VCaP (cell line): ENCODE data around the gene EVX2.

Experiments used
- H3K27ac ChIP-seq: fragments of 450-650 bp; 2 replicates; pipeline ENCODE4 v1.5.1; 2017
- TF ChIP-seq, protein P1 (sequence below): fragments of 450-650 bp; conservative IDR thresholded peaks from 2 replicates; pipeline ENCODE4 v1.5.1; 2017; ENCODE audit warnings: mild to moderate bottlenecking, moderate library complexity

Gene EVX2

DNA sequence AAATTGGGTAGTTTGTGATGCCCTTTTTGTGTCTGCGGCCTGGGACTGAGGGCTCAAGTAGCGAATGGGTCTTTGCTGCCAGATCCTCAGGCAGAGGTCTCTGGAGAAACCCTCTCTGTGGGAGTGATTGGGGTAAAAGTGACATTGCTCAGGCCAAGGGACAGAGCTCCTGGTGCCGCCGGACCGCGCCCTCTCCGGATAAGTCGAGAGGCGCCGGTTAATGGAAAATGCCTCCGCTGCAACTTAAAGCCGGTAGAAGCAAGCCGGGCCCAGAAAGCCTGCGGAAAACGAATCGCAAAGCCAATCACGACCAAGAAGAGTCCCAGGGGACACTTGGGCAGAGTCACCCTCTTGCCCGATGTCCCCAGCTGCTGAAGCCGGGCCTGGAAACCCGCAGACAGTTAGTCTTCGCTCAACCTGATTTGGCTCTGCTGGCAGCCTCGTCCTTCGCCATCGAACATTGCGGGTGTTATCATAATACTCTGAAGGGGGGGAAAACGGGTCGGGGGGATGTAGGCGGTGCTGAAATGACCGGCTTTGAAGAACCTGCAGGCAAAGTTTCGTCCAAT lies 15.5 kb upstream of the EVX2 start:
- TF ChIP-seq, protein P1, sequence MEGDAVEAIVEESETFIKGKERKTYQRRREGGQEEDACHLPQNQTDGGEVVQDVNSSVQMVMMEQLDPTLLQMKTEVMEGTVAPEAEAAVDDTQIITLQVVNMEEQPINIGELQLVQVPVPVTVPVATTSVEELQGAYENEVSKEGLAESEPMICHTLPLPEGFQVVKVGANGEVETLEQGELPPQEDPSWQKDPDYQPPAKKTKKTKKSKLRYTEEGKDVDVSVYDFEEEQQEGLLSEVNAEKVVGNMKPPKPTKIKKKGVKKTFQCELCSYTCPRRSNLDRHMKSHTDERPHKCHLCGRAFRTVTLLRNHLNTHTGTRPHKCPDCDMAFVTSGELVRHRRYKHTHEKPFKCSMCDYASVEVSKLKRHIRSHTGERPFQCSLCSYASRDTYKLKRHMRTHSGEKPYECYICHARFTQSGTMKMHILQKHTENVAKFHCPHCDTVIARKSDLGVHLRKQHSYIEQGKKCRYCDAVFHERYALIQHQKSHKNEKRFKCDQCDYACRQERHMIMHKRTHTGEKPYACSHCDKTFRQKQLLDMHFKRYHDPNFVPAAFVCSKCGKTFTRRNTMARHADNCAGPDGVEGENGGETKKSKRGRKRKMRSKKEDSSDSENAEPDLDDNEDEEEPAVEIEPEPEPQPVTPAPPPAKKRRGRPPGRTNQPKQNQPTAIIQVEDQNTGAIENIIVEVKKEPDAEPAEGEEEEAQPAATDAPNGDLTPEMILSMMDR: no peak
- H3K27ac ChIP-seq: no peak overlapping the region

DNA sequence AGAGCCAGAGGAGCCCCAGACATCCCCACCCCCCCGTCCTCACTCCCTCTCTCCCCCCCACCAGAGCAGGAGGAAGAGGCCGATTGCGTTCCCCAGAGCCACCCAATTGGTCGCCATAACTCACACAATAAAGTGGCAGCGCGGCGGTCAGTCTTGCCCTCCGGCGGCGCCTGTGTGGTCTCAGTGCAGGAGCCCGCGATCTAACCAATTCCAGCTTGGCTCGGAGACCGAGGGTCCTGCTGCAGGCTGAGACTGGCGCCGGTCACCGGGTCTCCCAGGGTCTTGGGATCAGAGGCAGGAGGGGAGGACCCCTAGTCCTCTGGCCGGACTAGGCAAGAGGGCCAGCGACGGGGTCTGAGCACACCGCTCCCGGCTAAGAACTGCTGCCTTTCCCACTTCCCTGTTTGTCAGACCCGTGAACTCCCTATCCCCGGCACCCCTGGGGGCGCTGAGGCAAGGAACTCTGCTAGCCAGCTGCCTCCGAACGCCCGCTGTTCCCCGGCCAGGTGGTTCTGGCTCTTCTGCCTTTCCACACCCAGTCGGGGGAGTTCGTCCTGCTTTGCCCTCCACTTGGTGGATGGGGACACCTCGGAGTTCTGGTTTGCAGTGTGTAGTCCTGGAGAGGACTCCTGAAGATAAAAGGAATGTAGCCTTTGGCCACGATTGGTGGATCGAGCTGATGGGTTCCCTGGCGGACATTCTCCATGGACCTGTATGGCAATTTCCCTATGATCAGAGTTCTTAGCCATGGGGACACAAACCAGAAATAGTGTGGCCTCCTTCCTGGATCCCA lies 14.8 kb upstream of the EVX2 start:
- no peak overlapping the region; the same call in 1 of the 2 replicates for H3K27ac ChIP-seq
- TF ChIP-seq, protein P1: no peak

DNA sequence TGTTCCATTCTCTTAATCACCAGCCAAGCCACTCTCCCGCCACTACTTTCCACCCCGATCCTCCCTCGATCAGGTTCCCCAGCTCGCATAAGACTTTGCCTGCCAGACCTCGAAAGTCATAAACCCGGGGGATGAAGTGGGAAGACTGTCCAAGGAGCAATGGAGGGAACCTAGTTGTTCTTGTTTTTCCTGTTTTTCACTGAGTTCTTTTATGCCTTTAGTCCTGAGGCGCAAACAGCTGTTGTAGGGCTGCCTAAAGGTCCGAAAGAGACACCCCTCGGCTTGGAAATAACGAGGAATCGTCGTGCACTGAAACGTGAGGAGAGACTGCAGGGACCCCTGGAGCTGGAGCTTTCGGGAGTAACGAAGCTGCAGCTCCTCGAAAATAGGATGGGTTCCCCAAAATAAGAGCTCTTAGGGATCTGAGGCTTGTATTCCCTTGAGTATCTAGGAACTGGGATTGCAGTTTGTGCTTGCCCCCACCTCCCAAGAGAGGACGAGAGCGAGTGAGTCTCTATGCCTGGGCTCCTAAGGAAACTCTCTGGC lies 14.1 kb upstream of the EVX2 start:
- TF ChIP-seq, protein P1: no peak; the same call in none of the 2 replicates
- H3K27ac ChIP-seq: peak overlapping the region; percentile 76; the same call in 1 of the 2 replicates

DNA sequence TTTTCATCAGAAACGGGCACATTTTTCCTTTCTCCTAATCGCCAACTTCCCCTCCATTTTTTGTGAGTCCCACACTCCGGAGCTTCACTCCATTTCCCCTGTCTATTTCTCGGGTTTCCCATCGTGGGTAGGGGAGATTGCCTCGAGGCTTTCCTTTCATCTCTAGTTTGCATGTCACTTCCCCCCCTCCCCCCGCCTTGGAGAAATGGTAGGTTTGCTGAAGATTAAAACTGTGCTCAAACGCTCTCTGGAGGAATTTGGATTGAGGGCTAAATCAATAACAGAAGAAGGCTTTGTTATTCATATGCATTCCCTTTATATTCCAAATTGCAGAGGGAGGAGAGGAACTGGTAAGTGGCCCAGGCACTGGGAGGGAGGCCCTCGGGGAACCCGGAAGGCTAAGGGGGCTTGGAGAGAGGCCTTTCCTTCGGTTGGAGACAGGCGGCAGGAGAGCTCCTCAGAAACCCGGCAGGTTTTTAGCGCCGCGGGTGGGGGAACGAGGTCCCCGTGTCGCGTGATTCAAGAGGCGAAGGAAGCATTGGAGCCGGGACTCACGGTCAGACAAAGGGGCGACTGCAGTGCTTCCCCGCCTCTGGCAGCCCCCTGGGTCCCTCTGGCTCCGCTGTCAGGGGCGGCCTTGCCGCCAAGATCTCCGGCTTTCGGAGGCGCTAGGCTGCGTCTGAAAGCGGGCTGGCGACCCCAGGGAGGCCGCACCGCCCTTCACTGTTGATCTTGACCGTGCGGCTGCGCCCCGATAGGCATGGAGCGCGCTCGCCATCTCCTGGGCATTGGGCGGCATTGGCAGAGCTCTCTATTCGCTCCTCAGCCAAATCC lies 13.4 kb upstream of the EVX2 start:
- H3K27ac ChIP-seq: peak overlapping the region; percentile 76
- TF ChIP-seq, protein P1: peak; percentile 94

DNA sequence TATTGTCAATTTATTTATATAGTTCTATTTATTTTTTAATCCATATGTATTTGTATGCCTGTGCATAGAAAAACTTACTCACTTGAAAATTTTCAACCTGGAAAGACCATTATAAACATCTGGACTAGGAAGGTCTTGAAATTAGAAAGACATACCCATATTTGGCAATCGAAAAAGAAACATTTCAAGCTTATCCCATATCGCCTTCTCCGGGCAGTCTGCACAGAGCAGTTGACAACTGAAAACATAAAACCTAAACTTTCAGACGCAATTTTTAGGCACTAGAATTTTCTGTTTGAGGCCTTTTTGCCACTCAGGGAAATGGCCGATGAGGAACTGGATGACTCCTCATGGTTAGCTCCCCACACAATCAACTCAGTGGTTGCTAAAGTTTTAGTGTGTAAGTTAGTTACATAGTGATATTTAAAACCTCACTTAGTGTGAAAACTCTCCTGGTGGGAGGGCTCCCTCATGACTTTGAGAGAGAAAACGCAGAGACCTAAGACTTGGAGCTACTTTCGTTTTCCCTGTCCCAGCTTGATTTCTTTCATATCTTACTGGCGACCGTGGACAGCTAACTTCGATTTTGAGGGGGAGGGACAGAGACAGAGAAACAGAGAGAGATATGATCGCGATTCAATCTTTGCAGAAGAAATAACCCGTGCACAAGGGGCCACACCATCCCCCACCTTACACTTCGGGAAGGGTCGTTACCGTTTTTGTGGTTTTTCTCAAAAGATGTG lies 12.7 kb upstream of the EVX2 start:
- TF ChIP-seq, protein P1: no peak
- peak overlapping the region; percentile 76 for H3K27ac ChIP-seq

DNA sequence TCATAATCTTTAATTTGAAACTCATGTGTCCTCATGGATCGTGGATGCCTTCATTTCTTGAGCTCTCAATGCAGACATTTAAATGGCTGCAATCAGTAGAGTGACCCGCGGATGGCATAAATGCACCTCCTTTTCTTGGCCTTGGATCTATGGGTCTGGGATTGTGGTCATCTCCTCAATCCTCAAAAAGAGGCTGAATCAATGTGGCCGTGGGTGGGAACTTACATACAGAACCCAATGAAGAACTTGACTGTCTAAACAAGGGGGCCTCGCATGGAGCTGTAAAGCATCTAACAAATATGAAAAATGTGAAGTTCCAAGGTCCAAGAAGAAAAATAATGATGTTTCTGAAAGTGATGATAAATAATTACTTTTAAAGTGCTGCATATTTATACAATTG lies 11.7 kb upstream of the EVX2 start:
- H3K27ac ChIP-seq: no peak overlapping the region
- TF ChIP-seq, protein P1: no peak
